Transverse colon (tissue), 3 donors: Measurements from ENCODE around the gene RPS6KA4.

Source experiments
- EP300 ChIP-seq: sonication (generic); formaldehyde crosslinking; IDR thresholded peaks from one replicate; pipeline ENCODE4 v1.6.1; 2017; ENCODE audit warnings: antibody characterized with exemption, low read depth
- POLR2A ChIP-seq: fragments of 450-650 bp; IDR thresholded peaks from one replicate; pipeline ENCODE4 v1.6.1; 2016; ENCODE audit warnings: antibody characterized with exemption, mild to moderate bottlenecking, moderate library complexity
- TF ChIP-seq, protein P1 (sequence below), 5 experiments: fragments of 200-600 bp in 3 of 5; fragments of 450-650 bp in 2 of 5; sonication (generic) in 3 of 5; IDR thresholded peaks; 1 replicate in 2 of 5; 2 replicates in 3 of 5; pipeline ENCODE4 v1.5.1; 2016 to 2017; ENCODE audit warnings: antibody characterized with exemption in 5 of 5, inconsistent platforms in 3 of 5, mild to moderate bottlenecking in 2 of 5, moderate library complexity in 1 of 5

- TF ChIP-seq, protein P1, sequence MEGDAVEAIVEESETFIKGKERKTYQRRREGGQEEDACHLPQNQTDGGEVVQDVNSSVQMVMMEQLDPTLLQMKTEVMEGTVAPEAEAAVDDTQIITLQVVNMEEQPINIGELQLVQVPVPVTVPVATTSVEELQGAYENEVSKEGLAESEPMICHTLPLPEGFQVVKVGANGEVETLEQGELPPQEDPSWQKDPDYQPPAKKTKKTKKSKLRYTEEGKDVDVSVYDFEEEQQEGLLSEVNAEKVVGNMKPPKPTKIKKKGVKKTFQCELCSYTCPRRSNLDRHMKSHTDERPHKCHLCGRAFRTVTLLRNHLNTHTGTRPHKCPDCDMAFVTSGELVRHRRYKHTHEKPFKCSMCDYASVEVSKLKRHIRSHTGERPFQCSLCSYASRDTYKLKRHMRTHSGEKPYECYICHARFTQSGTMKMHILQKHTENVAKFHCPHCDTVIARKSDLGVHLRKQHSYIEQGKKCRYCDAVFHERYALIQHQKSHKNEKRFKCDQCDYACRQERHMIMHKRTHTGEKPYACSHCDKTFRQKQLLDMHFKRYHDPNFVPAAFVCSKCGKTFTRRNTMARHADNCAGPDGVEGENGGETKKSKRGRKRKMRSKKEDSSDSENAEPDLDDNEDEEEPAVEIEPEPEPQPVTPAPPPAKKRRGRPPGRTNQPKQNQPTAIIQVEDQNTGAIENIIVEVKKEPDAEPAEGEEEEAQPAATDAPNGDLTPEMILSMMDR (IDR thresholded peaks at IDR 0.05): no peak
- TF ChIP-seq POLR2A (no peak), EP300 (no peak)
Observed at GRCh38 chr11:64364435-64364834, 5.5 kb downstream of the RPS6KA4 start.
